IPS-15b (cell line): ENCODE data around the gene INTS1.

ENCODE experiments used
- H3K27me3 ChIP-seq: one replicate; pipeline ENCODE4 v1.6.1; 2013; ENCODE audit warnings: low read length; ENCODE audit not compliant: control insufficient read depth, insufficient read depth
- H3K36me3 ChIP-seq: one replicate; pipeline ENCODE4 v1.6.1; 2013; ENCODE audit warnings: low read length; ENCODE audit not compliant: control insufficient read depth, insufficient read depth
- H3K4me1 ChIP-seq: one replicate; pipeline ENCODE4 v1.6.1; 2013; ENCODE audit warnings: mild to moderate bottlenecking, low read length; ENCODE audit not compliant: control insufficient read depth, insufficient read depth
- H3K4me3 ChIP-seq: one replicate; pipeline ENCODE4 v1.5.1; 2013; ENCODE audit warnings: low read depth, low read length
- H3K9ac ChIP-seq: one replicate; pipeline ENCODE4 v1.6.1; 2013; ENCODE audit warnings: low read depth, mild to moderate bottlenecking, low read length
- H3K9me3 ChIP-seq: one replicate; pipeline ENCODE4 v1.6.1; 2013; ENCODE audit warnings: mild to moderate bottlenecking, low read length; ENCODE audit not compliant: control insufficient read depth, insufficient read depth

The INTS1 gene

GRCh38 chr7:1539181-1539881 is 35.1 kb upstream of the INTS1 start:
- no peak overlapping the region for H3K4me3 ChIP-seq
- H3K27me3 ChIP-seq = no peaks in the 10 kb centered on the region
- H3K9me3 ChIP-seq = no peaks in the 10 kb centered on the region
- no peak overlapping the region for H3K9ac ChIP-seq
- peaks cover 5% of the 10 kb centered on the region for H3K4me1 ChIP-seq
- H3K36me3 ChIP-seq = peaks cover 30% of the 10 kb centered on the region

DNA sequence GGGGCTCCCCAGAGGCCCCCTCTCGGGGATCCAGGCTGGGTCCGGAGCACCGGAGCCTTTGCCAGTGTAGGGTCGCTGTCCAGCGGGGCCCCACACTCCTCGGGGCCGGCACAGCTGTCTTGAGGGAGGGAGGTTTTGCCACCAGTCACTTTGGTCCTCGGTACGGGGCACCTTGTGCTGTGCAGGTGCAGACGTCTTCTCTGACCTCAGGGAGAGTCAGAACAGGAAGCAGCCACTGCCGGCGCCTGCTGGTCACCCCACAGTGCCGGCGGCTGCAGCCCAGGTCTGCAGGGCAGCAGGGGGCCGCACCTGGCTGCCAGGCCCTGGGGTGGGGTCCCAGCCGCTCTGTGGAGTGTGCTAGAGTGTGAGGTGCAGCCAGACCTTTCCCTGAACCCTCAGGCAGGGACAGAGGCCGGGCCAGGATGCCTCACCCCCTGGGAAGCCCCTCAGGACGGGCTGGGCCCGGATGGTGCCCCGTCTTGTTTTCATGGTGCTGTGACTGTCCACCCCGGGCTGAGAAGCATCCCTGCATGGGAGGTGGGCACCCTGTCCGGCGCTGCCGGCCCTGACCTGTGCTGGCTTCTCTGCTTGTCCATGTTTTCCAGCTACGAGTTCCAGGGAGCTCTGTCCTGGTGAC is 34.5 kb upstream of the INTS1 start:
- Histone ChIP-seq H3K36me3 (peaks cover 24% of the 10 kb centered on the region), H3K4me3 (no peak overlapping the region), H3K9me3 (no peaks in the 10 kb centered on the region), H3K9ac (no peak overlapping the region), H3K27me3 (no peaks in the 10 kb centered on the region), H3K4me1 (peaks cover 5% of the 10 kb centered on the region)

- H3K36me3 ChIP-seq = peaks cover 24% of the 10 kb centered on the region
- peaks cover 5% of the 10 kb centered on the region for H3K4me1 ChIP-seq
- no peaks in the 10 kb centered on the region for H3K9me3 ChIP-seq
- no peak overlapping the region for H3K9ac ChIP-seq
- no peak overlapping the region for H3K4me3 ChIP-seq
- no peaks in the 10 kb centered on the region for H3K27me3 ChIP-seq
Observed at GRCh38 chr7:1537535-1538412, 33.6 kb upstream of the INTS1 start.

DNA sequence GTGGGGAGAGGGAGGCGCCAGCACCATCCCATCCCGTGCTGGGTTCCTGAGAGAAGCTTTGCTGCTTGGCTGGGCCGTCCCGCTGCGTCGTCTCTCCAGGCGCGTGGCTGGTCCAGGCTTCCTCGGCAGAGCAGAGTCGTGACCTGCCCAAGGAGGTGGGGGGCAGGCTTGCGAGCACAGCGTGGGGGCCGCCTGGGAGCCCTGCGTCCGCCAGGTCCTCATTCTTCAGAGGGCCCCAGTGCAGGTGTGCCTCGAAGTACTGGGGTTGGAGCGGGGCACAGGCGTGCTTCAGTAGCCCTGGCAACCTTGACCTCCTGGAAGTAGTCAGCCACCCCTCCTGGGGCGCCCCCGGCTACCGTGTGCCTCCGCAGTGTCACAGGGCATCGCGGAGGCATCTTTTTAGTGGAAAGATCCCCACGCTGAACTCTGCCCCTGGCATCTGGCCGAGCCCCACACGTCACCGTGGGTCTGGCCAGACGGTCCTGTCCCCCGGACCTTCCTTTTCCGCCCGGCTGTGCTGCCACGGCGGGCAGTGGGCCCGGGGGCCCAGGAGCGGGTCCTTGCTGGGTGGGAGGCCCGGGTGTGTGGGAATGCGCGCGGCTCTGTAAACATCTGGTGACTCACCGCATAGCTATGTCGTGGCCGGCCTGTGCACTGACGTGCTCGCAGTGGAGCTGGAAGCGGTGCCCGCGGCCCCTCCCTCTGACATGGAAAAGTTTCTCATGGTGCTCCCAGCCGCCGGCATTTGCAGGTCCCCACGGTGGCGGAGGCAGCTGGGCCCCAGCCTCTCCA is 32.8 kb upstream of the INTS1 start:
- peaks cover 22% of the 10 kb centered on the region for H3K36me3 ChIP-seq

GRCh38 chr7:1536455-1536742 is 32.2 kb upstream of the INTS1 start:
- Histone ChIP-seq H3K4me1 (peaks cover 9% of the 10 kb centered on the region), H3K27me3 (no peaks in the 10 kb centered on the region), H3K4me3 (no peak overlapping the region), H3K9ac (no peak overlapping the region), H3K36me3 (peaks cover 22% of the 10 kb centered on the region), H3K9me3 (no peaks in the 10 kb centered on the region)

More for the DNA sequence above, 32.8 kb upstream of the INTS1 start:
- Histone ChIP-seq H3K27me3 (no peaks in the 10 kb centered on the region), H3K9me3 (no peaks in the 10 kb centered on the region), H3K9ac (no peak overlapping the region), H3K4me3 (no peak overlapping the region), H3K4me1 (peaks cover 9% of the 10 kb centered on the region)

DNA sequence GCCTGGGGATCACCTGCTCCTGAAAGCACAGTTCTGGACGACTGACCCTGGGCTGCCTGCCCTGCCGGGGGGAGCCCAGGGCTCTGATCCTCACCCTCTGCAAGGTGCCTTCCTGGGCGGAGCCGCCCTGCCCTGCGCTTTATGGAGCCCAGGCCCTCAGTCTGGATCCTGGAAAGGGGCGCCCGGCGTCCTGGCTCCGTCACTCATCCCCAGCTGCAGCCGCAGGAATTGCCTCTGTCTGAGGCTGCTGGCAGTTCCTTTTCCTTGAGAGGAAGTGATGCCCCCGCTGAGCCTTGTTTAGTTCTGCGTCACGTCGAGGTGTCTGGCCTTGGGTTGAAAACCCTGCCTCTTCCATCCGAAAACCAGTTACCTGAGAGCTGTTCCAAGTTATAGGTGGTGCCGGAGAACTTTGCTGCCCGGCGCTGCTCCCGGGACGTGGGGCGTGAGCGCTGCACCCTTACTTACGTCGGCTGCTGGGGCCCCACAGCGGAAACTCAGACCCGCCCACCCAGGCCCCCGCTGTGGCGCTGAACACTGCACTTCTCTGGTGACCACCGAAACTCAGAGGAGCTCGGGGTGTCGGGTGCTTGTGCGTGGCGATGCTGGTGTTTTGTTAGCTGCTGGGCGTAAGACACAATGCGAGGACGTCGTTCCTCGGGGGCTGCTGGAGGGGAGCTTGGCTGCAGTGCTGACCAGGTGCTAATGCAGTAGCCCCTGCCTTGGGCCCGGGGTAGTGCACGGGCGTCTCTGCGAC is 31.7 kb upstream of the INTS1 start:
- peaks cover 9% of the 10 kb centered on the region for H3K4me1 ChIP-seq
- no peaks in the 10 kb centered on the region for H3K27me3 ChIP-seq
- H3K9ac ChIP-seq = no peak overlapping the region
- H3K36me3 ChIP-seq = peaks cover 17% of the 10 kb centered on the region
- no peaks in the 10 kb centered on the region for H3K9me3 ChIP-seq
- H3K4me3 ChIP-seq = no peak overlapping the region

DNA sequence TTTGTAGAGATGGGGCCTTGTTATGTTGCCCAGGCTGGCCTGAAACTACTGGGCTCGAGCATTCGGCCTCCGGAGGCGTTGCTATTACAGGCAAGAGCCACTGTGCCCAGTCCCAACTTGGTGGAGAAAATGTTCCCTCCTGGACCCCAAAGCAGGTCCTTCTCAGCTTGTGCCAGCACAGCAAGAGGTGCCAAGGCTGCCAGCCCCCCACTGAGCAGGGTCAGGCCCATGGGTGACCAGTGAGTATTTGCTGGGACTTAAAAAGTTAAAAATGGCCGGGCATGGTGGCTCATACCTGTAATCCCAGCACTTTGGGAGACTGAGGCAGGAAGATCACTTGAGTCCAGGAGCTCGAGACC is 30.9 kb upstream of the INTS1 start:
- Histone ChIP-seq H3K27me3 (no peaks in the 10 kb centered on the region), H3K9ac (no peak overlapping the region), H3K9me3 (no peaks in the 10 kb centered on the region), H3K4me1 (peaks cover 9% of the 10 kb centered on the region), H3K36me3 (peaks cover 10% of the 10 kb centered on the region), H3K4me3 (no peak overlapping the region)

- Histone ChIP-seq H3K27me3 (no peaks in the 10 kb centered on the region), H3K4me1 (peaks cover 9% of the 10 kb centered on the region), H3K36me3 (peaks cover 5% of the 10 kb centered on the region), H3K4me3 (no peak overlapping the region), H3K9me3 (no peaks in the 10 kb centered on the region), H3K9ac (no peak overlapping the region)
Observed at GRCh38 chr7:1534330-1535099, 30.3 kb upstream of the INTS1 start.

- Histone ChIP-seq H3K36me3 (peaks cover under 1% of the 10 kb centered on the region), H3K27me3 (no peaks in the 10 kb centered on the region), H3K9ac (no peak overlapping the region), H3K9me3 (no peaks in the 10 kb centered on the region), H3K4me1 (peaks cover 9% of the 10 kb centered on the region), H3K4me3 (no peak overlapping the region)
Observed at GRCh38 chr7:1533547-1534329, 29.5 kb upstream of the INTS1 start.

DNA sequence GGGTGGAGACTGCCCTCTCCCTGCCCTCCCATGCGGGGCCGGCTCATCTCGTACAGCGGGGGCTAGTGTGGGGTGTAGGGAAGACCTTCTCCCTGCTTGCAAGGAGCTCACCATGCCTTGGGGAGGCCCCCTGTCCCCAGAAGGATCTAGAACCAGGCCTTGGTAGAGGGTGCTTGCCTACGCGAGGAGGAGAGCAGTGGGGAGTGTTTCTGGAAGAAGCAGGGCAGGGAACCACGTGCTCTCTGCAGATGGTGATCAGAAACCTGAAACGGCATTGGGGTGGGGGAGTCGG is 29.0 kb upstream of the INTS1 start:
- Histone ChIP-seq H3K27me3 (no peaks in the 10 kb centered on the region), H3K4me3 (no peak overlapping the region), H3K9ac (peak overlapping the region; percentile 37), H3K9me3 (no peaks in the 10 kb centered on the region), H3K36me3 (no peaks in the 10 kb centered on the region), H3K4me1 (peaks cover 9% of the 10 kb centered on the region)
